ENCODE results near the gene MINDY1.

DNA sequence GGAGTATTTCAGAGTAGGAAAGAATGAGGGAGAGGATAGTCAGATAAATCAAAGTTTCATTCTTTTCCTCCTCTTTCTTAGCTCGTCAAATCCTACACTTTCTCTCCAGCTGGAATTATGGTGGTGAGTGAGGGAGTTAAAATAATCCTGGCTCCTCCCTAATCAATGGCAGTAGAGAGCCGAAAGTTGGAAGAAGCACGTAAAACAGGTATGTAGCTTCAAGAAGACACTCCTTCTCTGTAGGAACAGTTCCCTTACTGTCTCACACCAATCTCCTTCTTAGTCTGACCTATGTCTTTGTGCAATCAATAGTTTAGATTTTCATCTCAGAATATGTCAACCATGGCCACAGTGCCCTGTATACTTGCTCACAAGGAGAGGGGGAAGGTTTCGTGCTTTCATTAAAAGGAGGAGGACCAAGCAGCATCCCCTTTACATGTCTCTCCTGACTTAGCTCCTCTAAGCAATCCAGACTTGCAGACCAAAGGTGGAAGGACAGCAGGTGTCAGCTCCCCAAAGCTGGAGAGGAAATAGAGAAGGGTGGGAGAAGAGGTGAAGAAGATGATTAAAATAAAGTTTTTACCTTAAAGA is 878 bp downstream of the MINDY1 start:
- TF ChIP-seq EZH2 (IDR thresholded peaks at IDR 0.05; ENCODE audit: borderline replicate concordance, insufficient read depth, low read depth, low read length, poor library complexity, severe bottlenecking) (no peak), CTCF (IDR thresholded peaks at IDR 0.05) (no peak)

All from B cell (primary cell).